OCI-LY7 (cell line): ENCODE data around the gene ELL2. TPM values are rescaled to one million over a fixed set of nuclear protein-coding genes. Genes with fewer than 3 reads are reported as not detected.
"Not testable (repeated sequence)": the region's sequence is repeated elsewhere in the genome, so short reads cannot be mapped to it uniquely, and the experiment has no call there.

Experiments
- BruUV-seq: library from RNA; stranded (reverse); fragments of 400-500 nt; replicated peaks from 2 replicates; lab custom pipeline; 2021; lab: Mats Ljungman, UMichigan
- CTCF ChIA-PET: fragments of 300-600 bp; sonication (Branson Sonifier 250); formaldehyde crosslinking; loops from one replicate; lab custom pipeline; 2022; ENCODE audit warnings: antibody characterized with exemption; ENCODE audit not compliant: unreplicated experiment; lab: Charles Lee
- POLR2A ChIA-PET: fragments of 300-600 bp; sonication (Branson Sonifier 250); formaldehyde crosslinking; loops from one replicate; lab custom pipeline; 2022; ENCODE audit warnings: antibody characterized with exemption; lab: Charles Lee
- DNase-seq: peaks from one replicate; pipeline ENCODE4 v3.0.0-alpha.2; 2015; ENCODE audit warnings: low spot score
- H2AFZ ChIP-seq: fragments of 200-600 bp; sonication (generic), shearing (Covaris generic); 2 replicates; pipeline ENCODE4 v1.6.1; 2014; ENCODE audit warnings: mild to moderate bottlenecking, antibody characterized with exemption, low read length, moderate library complexity
- H3K27ac ChIP-seq: fragments of 200-600 bp; sonication (generic); 2 replicates; pipeline ENCODE4 v1.5.1; 2014; ENCODE audit warnings: mixed run types, low read depth, mild to moderate bottlenecking, moderate library complexity, low read length, inconsistent platforms; ENCODE audit not compliant: poor library complexity, severe bottlenecking
- H3K36me3 ChIP-seq: fragments of 200-600 bp; sonication (generic); 2 replicates; pipeline ENCODE4 v1.6.1; 2014; ENCODE audit warnings: mild to moderate bottlenecking, antibody characterized with exemption, low read length, moderate library complexity, mixed read lengths; ENCODE audit not compliant: insufficient read depth
- H3K4me1 ChIP-seq: fragments of 200-600 bp; sonication (generic); 2 replicates; pipeline ENCODE4 v1.5.1; 2014; ENCODE audit warnings: mild to moderate bottlenecking, low read length; ENCODE audit not compliant: insufficient read depth, poor library complexity, severe bottlenecking
- H3K4me2 ChIP-seq: fragments of 200-600 bp; sonication (generic); 2 replicates; pipeline ENCODE4 v1.6.1; 2014; ENCODE audit warnings: mild to moderate bottlenecking, low read length
- H3K4me3 ChIP-seq: fragments of 200-600 bp; sonication (generic); 2 replicates; pipeline ENCODE4 v1.5.1; 2014; ENCODE audit warnings: mild to moderate bottlenecking, low read depth, low read length; ENCODE audit not compliant: poor library complexity, severe bottlenecking
- H3K79me2 ChIP-seq: fragments of 200-600 bp; sonication (generic); 2 replicates; pipeline ENCODE4 v1.6.1; 2016; ENCODE audit warnings: low read depth, mild to moderate bottlenecking, low read length, moderate library complexity, mixed read lengths; ENCODE audit not compliant: insufficient read depth
- H3K9me2 ChIP-seq: fragments of 200-600 bp; sonication (generic); 2 replicates; pipeline ENCODE4 v1.6.1; 2016; ENCODE audit warnings: mild to moderate bottlenecking, low read length, mixed read lengths; ENCODE audit not compliant: insufficient read depth
- H3K9me3 ChIP-seq: fragments of 200-600 bp; sonication (generic); 2 replicates; pipeline ENCODE4 v1.6.1; 2014; ENCODE audit warnings: mild to moderate bottlenecking, mixed run types, low read length, mixed read lengths
- H4K20me1 ChIP-seq: fragments of 200-600 bp; sonication (generic); 2 replicates; pipeline ENCODE4 v1.6.1; 2014; ENCODE audit warnings: mild to moderate bottlenecking, antibody characterized with exemption, low read length, moderate library complexity, mixed read lengths; ENCODE audit not compliant: insufficient read depth
- EZH2phosphoT487 ChIP-seq: fragments of 200-600 bp; sonication (generic); IDR thresholded peaks from 2 replicates; pipeline ENCODE4 v1.6.1; 2018; ENCODE audit warnings: low read depth, borderline replicate concordance, mild to moderate bottlenecking, mixed run types, antibody characterized with exemption, low read length, moderate library complexity, mixed read lengths
- intact Hi-C: fragments of 100-400 bp; cut with micrococcal nuclease; formaldehyde crosslinking; loops from one replicate; pipeline ENCODE4 v1.10.0; 2022; ENCODE audit not compliant: unreplicated experiment
- total RNA-seq, 2 experiments: library from RNA; depleted of rRNA in 1 of 2; stranded (reverse); fragments of >200 nt in 1 of 2; shearing (Covaris generic) in 1 of 2; gene quantifications; 2 replicates each; pipeline ENCODE4 v1.2.3, GENCODE V29; 2014 to 2022
- TF ChIP-seq, protein P1 (sequence below): fragments of 200-600 bp; sonication (generic); conservative IDR thresholded peaks from 2 replicates; pipeline ENCODE4 v1.5.1; 2014; ENCODE audit warnings: mild to moderate bottlenecking, antibody characterized with exemption, low read length, moderate library complexity, mixed read lengths

The ELL2 gene
- total RNA-seq, 2 experiments from 2014 or later: 0.98 to 4.7 TPM

DNA sequence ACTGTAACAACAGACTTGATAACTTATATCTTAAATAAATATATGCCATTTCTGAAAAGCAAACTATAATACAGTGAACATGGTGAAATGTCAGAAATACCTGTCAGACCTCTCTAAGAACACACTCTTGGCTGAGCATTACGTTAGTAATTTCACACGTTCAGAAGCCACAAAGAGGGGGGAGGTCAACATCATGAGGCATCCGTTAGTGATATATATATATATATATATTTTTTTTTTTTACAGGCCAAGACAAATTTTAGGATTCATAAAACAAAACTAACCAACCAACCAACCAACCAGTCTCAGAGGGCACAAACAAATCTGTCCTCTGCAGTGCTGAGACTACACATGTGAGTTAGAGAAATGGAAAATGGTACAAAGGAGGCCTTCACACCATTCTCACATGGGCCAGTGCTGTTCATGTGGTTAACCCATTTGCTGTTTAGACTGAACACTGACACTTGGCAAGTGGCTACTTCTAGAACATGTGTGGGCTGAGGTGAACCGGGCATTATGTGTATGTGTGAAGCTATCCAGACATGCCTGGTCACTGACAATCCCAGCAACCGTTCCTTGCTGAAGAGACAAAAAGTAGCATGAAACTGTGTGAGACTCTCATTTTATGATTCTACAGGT, 54.5 kb downstream of the ELL2 start:
- Histone ChIP-seq H3K4me1 (no peaks in the 10 kb centered on the region), H3K4me2 (no peak overlapping the region), H3K9me2 (no peaks in the 10 kb centered on the region), H3K79me2 (no peaks in the 10 kb centered on the region), H2AFZ (no peak overlapping the region), H3K9me3 (no peaks in the 10 kb centered on the region), H4K20me1 (no peaks in the 10 kb centered on the region), H3K4me3 (no peak overlapping the region), H3K36me3 (no peaks in the 10 kb centered on the region), H3K27ac (no peak overlapping the region)
- intact Hi-C loops: no loop called here
- no TSS peak for BruUV-seq
- no peak for DNase-seq
- ChIA-PET CTCF (no interaction called here), POLR2A (interaction anchor here (0.9 kb wide), 1 partner anchor 28 kb away, joined by 3 read pairs; no protein-coding TSS in a partner anchor)
- TF ChIP-seq EZH2phosphoT487: no peak
- TF ChIP-seq, protein P1, sequence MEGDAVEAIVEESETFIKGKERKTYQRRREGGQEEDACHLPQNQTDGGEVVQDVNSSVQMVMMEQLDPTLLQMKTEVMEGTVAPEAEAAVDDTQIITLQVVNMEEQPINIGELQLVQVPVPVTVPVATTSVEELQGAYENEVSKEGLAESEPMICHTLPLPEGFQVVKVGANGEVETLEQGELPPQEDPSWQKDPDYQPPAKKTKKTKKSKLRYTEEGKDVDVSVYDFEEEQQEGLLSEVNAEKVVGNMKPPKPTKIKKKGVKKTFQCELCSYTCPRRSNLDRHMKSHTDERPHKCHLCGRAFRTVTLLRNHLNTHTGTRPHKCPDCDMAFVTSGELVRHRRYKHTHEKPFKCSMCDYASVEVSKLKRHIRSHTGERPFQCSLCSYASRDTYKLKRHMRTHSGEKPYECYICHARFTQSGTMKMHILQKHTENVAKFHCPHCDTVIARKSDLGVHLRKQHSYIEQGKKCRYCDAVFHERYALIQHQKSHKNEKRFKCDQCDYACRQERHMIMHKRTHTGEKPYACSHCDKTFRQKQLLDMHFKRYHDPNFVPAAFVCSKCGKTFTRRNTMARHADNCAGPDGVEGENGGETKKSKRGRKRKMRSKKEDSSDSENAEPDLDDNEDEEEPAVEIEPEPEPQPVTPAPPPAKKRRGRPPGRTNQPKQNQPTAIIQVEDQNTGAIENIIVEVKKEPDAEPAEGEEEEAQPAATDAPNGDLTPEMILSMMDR: no peak

DNA sequence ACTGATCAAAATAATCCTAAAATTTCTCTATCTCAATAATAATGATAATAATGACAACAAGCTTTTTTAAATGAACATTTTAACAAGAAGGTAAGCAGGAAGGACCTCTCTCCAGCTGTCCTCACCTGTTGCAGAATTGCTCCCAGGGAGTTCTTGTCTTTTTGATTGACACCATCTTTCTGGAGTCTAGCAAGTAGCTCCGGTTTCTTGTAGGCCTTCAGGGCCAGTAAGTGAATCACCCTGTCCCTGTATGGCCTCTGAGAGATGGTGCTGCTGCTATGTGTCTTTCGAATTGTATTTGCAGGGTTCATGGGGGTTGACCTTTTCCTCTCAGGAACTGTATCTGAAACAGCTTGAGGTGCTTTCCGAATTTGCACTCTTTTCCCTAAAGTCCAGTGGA, 55.3 kb downstream of the ELL2 start:
- H3K4me2 ChIP-seq, H3K27ac ChIP-seq, BruUV-seq, DNase-seq, H3K9me3 ChIP-seq, H4K20me1 ChIP-seq, H3K4me1 ChIP-seq, intact Hi-C loops, H2AFZ ChIP-seq, POLR2A ChIA-PET, H3K36me3 ChIP-seq, H3K4me3 ChIP-seq, H3K9me2 ChIP-seq, H3K79me2 ChIP-seq, CTCF ChIA-PET: not testable (repeated sequence)

DNA sequence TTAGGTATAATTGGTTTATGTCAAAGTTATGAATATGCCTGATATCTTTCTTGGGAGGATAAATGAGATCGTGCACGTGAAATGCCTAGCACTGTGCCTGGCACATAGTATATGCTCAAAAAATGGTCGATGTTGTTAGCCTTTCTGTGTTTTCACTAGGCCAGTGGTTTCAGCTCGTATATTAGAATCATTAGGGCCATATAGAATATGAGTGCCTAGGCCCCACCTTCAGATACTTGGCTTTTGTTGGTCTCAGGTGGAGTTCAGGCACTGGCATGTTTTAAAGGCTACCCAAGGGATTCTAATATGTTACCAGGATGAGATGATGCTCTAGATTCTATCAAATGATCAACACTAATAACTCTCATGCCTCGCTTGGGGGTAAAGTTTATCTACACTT, 56.8 kb downstream of the ELL2 start:
- no TSS peak for BruUV-seq
- intact Hi-C loops: no loop called here
- DNase-seq: no peak
- H4K20me1 ChIP-seq: no peaks in the 10 kb centered on the region
- H3K4me1 ChIP-seq: no peaks in the 10 kb centered on the region
- ChIA-PET POLR2A (interaction anchor here (0.5 to 1.0 kb wide), 2 partner anchors 535 to 749 kb away, joined by 3 to 4 read pairs; no protein-coding TSS in a partner anchor), CTCF (no interaction called here)
- H3K79me2 ChIP-seq: no peaks in the 10 kb centered on the region
- H3K27ac ChIP-seq: no peak overlapping the region
- TF ChIP-seq, protein P1: no peak
- no peak for TF ChIP-seq EZH2phosphoT487
- H3K9me3 ChIP-seq: no peaks in the 10 kb centered on the region
- H3K36me3 ChIP-seq: no peaks in the 10 kb centered on the region
- H3K4me2 ChIP-seq: no peak overlapping the region
- H3K4me3 ChIP-seq: no peak overlapping the region
- H2AFZ ChIP-seq: no peak overlapping the region
- no peaks in the 10 kb centered on the region for H3K9me2 ChIP-seq
